ENCODE results near the gene ZDHHC17.
"Not testable (repeated sequence)": the region's sequence is repeated elsewhere in the genome, so short reads cannot be mapped to it uniquely, and the experiment has no call there.

ZDHHC17 gene

DNA sequence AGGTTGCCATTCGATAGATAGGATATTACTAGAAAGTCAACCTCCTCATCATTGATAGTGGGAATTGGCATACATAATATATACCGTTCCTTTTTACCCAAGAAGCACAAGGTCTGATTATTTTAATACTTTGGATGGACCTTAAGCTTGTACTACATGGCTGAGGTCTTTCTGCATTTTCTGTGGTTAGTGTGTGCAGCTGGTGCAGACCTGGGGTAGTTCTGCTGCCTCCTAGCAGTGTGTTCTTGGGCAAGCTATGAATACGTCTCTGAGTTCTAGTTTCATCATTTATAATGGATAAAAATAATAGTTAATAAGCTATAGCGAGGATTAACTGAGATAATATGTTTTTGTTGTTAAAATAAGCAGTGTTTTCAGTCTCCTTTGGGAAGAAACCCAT, 2.2 kb downstream of the ZDHHC17 start:
- DNase-seq (ENCODE audit: low read depth): no peak

DNA sequence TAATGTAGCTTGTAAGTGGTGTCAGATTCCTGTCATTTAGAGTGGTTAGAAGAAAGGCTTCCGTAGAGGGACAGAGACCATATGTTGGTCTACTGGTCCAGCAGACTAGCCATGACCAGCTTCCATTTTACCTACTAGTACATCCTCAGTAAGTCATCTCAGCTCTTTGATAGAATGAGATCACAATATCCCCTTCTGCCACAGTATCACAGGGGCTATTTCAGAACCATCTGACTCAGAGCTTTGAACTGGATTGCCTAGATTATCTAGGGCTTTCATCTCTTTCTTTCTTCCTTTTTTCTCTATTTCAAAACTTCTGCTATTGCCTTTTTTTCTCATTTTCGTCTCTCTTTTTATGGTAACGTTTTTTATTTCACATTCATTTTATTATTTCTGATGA, 4.7 kb downstream of the ZDHHC17 start:
- DNase-seq (ENCODE audit: low read depth): no peak

DNA sequence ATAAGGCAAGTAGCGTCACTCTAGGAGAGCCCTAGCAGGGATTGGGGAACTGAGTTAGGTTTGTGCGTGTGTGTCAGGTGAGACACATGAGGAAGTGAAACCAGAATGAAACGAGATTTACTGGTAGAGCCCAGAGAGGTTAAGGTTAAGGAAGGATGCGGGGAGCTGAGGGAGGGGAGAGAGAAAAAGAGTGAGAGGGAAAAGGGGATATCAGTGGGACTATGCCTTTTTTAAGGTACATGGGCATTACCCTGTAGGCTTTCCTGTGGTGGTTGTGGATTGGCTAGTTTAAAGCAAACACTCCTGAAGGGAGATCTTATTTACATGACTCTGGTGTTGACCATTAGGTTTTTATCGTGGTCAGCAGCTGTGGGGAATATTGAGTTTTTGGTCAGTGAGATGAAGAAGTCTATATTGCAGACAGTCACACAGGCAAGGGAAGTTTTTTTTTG, 13.9 kb downstream of the ZDHHC17 start:
- DNase-seq (ENCODE audit: low read depth): no peak

DNA sequence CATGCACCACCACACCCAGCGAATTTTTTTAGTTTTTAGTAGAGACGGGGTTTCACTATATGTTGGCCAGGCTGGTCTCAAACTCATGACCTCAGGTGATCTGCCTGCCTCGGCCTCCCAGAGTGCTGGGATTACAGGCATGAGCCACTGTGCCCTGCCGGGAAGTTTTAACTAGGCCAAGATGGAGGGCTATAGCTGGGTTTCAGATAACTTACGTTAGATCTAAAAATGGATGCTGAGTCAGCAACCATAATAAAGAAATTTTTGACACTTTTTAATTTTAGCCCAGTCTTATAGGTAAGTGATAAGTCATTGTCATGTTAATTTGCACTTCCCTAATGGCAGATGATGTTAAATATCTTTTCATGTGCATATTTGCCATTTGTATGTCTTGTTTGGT, 14.4 kb downstream of the ZDHHC17 start:
- DNase-seq (ENCODE audit: low read depth): no peak

DNA sequence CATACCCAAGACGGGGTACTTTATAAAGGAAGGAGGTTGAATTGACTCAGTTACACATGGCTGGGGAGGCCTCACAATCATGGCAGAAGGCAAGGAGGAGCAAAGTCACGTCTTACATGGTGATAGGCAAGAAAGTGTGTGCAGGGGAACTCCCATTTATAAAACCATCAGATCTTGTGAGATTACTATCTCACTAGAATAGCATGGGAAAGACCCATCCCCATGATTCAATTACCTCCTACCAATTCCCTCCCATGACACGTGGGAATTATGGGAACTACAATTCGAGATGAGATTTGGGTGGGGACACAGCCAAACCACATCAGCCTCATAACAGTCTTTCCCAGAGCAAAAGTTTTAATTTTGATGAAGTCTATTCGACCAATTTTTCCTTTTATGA, 15.4 kb downstream of the ZDHHC17 start:
- DNase-seq (ENCODE audit: low read depth): not testable (repeated sequence)

DNA sequence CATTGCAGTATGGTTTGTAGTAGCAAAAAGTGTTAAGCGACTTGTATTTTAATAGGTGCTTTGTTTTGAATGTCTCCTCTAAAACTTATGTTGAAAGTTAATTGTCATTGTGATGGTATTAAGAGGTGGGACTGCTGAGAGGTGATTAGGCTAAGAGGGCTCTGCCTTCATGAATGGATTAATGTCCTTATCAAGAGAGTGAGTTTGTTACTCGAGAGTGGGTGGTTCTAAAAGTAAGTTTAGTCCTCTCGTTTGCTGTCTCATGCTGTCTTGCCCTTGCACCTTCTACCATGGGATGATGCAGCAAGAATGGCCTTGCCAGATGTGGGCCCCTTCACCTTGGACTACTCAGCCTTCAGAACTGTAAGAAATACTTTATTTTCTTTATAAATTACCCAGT, 17.4 kb downstream of the ZDHHC17 start:
- no peak for DNase-seq (ENCODE audit: low read depth)

DNA sequence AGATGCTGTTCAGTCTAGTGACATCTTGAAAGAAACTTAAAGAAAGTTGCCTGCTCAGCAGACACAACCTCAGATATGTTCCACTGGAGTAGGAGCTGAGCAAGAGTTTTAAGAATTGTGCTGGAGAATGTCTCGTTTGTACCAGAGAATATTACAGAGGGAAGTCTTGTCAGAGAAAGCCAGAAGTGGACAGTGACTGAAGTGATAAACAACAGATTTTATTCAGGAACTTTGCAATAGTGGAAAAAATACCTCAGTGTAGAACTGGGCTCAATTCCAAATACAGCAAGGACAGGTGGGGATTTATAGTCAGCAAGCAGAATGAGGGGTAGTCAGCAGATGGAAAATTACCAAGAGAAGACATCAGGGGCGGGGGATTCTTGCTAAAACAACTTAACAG, 18.6 kb downstream of the ZDHHC17 start:
- DNase-seq (ENCODE audit: low read depth): no peak

DNA sequence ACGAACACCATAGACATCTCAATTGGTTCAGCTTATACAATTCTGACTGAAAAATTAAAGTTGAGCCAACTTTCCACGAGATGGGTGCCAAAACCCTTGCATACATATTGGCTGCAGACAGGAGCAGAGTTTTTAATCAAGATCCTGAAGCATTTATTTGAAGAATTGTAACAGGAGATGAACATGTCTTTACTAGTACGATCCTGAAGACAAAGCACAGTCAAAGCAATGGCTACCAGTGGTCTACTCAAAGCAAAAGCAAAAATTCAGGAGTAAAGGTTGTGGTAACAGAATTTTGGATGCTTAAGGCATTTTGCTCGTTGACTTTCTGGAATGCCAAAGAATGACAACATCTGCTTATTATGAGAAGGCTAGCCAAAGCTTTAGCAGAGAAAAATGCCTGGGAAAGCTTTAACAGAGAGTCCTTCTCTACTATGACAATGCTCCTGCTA, 20.7 kb downstream of the ZDHHC17 start:
- DNase-seq (ENCODE audit: low read depth): no peak

DNA sequence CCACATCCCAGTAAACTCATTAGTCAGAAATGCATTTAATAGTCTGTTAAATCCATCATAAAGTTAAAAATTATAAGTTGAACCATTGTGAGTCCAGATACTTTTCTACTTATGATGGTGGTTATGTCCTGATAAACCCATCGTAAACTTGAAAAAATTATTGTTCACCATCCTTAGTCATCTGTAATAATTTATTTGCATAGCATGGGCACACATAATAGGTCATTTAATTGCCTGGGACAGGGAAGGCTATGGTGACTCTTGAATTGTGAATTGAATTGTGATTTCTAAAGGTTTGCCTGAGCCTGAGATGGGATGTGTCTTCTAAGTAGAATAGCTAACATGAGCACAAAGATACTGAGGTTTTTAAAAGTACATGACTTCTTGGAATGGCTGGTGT, 21.5 kb downstream of the ZDHHC17 start:
- DNase-seq (ENCODE audit: low read depth): no peak

DNA sequence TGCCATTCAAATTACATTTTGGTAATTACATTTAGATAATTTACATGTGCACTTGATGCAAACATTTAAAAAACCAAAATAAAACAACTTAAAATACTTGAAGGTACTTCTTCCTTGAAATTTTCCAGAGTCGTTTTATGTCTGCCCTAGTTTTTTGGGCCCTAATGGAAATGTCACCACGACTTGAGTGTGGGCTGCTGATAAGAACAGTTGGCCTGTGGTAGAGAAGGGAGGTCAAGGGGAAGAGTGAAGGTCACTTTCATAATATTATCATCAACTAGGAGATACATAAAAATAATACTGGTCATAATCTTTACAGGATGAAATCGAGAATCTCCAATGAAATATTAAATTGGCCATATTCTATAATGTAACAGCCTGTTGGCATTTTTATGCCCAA, 23.1 kb downstream of the ZDHHC17 start:
- DNase-seq (ENCODE audit: low read depth): no peak

DNA sequence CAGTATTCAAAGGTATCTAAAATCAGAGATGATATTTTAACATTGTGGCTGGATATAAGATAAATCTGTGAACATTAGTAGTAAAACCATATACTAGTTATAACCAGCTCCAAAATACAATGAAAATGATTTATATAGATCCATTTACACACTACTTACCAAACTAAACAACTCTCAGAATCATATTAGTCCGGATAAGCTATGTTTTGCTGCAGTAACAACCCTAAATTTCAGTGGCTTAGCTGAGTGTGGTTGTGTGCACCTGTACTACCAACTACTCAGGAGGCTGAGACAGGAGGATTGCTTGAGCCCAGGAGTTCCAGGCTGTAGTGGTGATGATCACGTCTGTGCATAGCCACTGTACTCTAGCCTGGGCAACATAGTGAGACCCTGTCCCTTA, 23.8 kb downstream of the ZDHHC17 start:
- no peak for DNase-seq (ENCODE audit: low read depth)

DNA sequence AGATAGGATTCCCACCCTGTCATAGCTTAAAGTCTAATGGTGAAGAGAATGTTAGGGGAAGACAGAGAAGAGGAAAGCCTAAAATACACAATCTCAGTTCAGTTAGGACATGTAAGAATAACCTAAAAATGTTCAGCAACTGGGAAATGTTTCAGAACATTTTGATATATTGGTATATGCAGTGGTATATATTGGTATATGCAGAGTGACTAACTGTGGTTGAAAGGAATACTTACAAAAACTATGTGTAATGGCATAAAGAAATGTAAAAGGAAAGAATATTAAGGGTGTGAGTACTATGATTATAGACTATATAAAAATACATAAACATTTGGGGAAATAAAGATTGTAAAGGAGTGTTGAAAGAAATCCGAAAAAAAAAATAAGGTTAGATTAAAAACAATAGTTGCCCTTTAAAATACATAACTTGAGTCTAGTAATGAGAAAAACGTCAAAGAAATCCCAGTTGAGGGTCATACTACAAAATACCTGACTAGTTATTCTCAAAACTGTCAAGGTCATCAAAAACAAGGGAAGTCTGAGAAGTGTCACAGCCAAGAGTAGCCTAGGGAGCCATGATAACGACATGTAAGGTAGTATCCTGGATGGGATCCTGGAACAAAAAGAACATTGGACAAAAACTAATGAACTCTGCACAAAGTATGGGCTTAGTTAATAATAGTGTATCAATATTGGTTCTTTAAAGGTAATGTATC, 25.6 kb downstream of the ZDHHC17 start:
- no peak for DNase-seq (ENCODE audit: low read depth)

DNA sequence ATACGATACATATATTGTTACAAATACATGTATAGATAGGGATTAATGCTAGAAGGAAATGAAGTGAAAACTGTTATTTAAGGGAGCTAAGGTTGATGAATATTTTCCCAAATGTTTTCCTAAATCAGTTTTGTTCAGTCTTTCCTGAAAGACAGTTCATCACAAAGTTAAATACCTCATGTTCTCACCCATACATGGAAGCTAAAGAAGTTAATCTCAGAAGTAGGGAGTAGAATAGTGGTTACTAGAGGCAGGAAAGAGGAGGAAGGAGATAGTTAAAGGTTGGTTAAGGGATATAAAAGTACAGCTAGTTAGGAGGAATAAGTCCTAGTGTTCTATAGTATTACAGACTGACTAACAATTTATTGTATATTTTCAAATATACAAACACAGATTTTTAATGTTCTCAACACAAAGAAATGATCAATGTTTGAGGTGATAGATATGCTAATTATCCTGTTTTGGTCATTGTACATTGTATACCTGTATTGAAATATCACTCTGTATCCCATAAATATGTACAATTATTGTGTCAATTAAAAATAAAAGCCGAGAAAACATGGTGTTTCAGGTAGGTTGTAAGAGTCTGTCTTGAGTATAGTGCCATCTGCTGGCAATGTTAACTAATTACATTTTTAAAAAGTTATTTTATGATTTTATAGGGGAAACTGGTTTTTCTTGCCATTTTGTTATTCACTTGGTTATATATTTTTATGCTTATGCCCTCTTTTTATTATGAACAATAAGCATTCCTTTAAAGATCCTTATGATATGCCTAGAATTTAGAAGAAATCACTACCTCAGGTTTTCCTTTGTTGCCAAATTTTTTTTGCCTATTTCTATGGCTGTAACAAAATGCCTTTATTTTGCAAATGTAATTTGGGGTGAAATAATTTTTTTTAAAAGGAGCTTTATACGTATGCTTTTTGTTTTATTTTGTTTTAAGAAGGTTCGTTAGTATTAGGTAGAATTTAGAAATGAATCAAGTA, 26.9 kb downstream of the ZDHHC17 start:
- DNase-seq (ENCODE audit: low read depth): no peak

DNA sequence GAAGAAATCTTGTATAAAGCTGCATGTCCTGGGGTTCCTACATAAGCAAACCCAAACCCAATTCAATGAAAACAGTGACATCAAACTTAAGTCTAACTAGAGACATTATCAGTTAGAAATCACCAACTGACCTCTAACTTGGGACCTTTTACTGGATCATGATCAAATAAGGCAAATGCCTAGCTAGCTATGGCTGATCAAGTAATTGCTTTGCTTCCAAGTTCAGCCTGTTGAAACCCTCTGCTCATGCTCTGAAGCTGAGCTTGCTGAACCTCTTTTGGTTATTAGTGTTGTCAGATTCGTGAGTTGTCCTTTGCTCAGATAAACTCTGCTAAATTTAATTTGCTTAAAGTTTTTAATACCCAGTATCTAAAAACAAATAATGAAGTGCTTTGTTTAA, 28.9 kb downstream of the ZDHHC17 start:
- no peak for DNase-seq (ENCODE audit: low read depth)

DNA sequence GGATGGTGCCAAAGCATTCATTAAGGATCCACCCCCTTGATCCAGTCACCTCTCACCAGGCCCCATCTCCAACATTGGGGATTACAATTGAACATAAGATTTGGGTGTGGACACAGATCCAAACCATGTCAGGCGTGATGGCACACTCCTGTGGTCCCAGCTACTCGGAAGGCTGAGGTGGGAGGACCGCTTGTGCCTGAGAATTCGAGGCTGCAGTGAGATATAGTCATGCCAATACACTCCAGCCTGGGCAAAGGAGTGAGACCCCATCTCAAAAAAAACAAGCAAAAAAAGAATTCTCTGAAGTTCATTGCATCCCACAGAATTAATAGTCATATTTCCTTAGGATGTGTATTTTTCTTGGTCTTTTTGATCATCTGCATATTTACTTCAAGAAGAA, 34.9 kb downstream of the ZDHHC17 start:
- no peak for DNase-seq (ENCODE audit: low read depth)

DNA sequence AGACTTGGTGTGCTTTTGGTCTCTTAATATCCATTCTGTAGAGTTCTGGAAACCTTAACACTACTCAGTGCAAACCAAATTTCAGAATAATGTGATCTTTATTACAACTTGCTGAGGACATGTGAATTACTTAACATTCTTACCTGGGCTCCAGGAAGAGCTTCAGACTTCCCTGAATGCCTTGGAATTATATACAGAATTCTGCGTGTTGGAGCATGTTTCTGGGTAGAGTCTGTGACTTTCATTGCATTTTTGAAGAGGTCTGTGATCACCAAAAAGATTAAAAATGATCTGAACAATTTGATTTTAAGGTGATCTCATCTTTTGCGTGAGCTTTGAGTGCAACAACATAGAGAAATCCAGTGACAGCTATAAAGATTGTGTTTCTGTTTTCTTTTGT, 35.4 kb downstream of the ZDHHC17 start:
- DNase-seq (ENCODE audit: low read depth): no peak

DNA sequence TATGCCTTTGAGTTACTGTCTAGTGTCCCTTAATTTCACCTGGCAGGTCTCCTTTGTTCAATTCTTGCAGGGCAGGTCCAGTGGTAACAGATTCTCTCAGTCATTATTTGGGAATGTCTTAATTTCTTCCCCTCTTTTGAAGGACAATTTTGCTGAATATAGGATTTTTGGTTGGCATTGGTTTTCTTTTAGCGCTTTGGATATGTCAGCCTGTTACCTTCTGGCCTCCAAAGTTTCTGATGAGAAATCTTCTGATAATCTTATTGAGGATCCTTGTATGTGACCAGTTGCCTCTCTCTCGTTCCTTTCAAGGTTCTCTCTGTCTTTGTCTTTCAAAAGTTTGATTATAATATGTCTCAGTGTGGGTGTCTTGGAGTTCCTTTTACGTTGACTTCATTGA, 38.1 kb downstream of the ZDHHC17 start:
- DNase-seq (ENCODE audit: low read depth): no peak

DNA sequence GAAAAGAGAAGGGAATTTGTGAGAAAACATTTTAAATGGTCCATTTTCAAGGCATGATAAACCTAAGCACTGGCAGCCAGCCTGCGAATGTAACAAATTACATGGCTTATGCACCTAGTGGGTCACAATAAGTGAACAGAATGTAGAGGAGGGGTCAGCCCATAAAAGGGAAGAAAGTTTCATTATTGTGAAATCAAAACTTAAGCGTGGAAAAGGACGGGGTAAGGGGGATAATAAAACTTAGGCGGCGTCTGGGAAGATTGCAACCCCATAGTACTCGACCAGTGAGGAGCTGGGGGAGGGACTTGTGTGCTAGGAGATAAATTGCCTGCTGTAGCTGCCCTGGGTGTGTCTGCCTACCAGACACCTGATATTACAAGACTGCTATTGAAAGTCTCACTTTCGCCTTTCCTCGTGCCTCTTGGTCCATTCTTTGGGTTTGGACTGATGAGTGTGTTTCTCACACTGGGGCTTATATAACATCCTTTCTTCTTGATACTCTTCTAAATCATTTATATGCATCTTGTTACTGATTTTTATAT, 40.6 kb downstream of the ZDHHC17 start:
- no peak for DNase-seq (ENCODE audit: low read depth)

DNA sequence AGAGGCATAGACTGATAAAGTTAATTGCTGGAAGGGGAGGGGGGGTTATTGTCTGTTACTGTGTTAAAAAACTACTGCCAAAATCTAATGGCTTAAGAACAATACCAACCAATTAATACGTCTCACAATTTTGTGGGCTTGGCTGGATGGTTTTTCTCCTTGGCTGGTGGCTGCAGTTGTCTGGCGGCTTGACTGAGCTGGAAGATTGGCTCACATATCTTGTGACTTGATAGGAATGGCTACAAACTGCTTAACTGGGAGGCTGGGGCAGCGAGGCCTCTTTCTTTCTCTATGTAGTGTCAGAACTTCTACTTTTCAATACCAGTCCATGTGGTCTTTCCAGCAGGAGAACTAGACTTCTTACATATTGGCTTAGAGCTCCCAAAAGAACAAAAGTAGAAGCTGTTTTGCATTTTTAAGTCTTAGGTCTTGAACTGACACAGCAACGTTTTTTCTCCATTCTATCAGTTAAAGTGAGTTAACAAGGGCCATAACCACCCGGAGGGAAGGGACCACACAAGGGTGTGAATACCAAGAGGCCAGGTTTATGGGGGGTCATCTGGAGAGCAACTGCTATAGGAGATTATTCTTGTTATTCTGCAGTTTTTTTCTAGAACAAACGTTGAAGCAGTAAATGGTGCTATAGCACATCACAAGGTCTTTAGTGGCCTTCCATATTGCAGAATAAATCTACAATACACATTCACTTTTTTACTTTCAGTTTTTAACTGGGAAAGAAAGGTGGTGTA, 46.9 kb downstream of the ZDHHC17 start:
- DNase-seq (ENCODE audit: low read depth): no peak

DNA sequence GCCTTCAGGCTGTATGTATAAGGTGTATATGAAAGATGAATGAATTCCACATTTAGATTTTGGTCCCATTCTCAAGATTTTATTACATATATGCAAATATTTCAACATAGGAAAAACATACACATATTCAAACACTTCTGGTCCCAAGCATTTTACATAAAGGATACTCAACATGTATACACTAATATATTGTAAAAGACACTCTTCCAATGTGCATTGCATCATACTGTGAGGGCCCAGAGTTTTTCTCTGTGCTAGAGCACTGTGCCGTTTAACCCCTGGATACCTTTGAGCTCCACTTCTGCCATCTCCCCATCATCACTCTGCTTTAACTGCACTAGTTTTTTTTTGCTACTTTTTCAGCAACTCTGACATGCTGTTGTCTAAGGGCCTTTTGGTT, 48.1 kb downstream of the ZDHHC17 start:
- DNase-seq (ENCODE audit: low read depth): no peak

DNA sequence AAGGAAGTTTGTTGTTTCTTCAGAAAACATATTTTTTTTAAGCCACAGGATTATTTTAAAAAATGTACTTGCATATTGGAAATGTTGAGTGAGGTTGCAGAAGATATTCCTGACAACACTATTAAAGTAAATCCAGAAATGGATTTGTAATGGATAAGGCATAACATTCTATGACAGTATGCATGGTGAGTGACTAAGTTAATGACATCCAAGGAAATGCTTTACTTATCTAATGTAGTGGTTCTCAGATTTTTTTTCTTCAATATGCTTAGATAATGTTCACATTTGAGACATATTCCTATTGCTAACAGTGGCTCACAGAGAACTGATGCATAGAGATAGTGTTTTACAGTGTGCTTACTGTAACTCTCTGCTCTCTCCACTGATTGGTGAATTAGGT, 49.4 kb downstream of the ZDHHC17 start:
- no peak for DNase-seq (ENCODE audit: low read depth)

DNA sequence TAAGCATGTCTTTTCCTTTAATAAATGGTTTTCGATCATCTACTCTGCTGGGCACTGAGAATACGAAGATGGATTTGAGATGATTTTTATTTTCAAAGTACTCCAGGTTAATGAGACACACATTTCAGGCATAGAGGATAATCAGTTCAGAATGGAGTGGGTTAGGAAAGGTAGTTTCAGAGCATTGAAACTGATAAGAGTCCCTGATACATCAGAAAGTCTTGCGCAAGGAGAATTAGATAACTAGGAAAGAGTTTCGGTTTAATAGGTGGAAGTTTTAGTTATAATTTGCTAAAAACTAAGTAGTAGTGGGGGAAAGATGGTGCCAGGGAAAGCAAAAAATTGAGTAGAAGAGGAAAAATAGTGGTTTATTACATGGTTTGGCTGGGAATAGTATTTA, 50.1 kb downstream of the ZDHHC17 start:
- DNase-seq (ENCODE audit: low read depth): no peak
